GM12874 (cell line): Measurements from ENCODE around the gene LZTR1.

Experiments used
- TF ChIP-seq, protein P1 (sequence below): IDR thresholded peaks from 2 replicates; pipeline ENCODE4 v1.5.1; 2011; ENCODE audit warnings: low read depth, mild to moderate bottlenecking, control low read depth, low read length, moderate library complexity; ENCODE audit not compliant: insufficient read depth

The LZTR1 gene

DNA sequence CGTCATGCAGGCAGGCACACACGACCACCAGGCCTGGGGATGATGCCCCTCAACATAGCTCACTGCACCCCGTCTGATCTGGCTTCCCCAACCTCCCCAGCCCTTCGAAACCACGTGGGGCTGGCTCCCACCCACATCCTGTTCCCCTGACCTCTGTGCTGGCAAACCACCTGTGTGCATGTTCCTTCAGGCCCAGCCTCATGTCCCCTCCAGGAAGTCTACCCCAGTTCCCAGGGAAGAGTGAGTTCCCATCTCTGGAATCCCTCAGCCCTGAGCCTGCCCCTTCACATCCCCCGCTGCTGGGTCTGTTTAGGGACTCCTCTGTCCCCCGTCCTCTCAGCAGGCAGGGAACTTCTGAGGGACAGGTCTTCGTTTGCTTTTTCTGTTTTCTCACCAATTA lies 43.2 kb downstream of the LZTR1 start:
- TF ChIP-seq, protein P1, sequence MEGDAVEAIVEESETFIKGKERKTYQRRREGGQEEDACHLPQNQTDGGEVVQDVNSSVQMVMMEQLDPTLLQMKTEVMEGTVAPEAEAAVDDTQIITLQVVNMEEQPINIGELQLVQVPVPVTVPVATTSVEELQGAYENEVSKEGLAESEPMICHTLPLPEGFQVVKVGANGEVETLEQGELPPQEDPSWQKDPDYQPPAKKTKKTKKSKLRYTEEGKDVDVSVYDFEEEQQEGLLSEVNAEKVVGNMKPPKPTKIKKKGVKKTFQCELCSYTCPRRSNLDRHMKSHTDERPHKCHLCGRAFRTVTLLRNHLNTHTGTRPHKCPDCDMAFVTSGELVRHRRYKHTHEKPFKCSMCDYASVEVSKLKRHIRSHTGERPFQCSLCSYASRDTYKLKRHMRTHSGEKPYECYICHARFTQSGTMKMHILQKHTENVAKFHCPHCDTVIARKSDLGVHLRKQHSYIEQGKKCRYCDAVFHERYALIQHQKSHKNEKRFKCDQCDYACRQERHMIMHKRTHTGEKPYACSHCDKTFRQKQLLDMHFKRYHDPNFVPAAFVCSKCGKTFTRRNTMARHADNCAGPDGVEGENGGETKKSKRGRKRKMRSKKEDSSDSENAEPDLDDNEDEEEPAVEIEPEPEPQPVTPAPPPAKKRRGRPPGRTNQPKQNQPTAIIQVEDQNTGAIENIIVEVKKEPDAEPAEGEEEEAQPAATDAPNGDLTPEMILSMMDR, result no peak

DNA sequence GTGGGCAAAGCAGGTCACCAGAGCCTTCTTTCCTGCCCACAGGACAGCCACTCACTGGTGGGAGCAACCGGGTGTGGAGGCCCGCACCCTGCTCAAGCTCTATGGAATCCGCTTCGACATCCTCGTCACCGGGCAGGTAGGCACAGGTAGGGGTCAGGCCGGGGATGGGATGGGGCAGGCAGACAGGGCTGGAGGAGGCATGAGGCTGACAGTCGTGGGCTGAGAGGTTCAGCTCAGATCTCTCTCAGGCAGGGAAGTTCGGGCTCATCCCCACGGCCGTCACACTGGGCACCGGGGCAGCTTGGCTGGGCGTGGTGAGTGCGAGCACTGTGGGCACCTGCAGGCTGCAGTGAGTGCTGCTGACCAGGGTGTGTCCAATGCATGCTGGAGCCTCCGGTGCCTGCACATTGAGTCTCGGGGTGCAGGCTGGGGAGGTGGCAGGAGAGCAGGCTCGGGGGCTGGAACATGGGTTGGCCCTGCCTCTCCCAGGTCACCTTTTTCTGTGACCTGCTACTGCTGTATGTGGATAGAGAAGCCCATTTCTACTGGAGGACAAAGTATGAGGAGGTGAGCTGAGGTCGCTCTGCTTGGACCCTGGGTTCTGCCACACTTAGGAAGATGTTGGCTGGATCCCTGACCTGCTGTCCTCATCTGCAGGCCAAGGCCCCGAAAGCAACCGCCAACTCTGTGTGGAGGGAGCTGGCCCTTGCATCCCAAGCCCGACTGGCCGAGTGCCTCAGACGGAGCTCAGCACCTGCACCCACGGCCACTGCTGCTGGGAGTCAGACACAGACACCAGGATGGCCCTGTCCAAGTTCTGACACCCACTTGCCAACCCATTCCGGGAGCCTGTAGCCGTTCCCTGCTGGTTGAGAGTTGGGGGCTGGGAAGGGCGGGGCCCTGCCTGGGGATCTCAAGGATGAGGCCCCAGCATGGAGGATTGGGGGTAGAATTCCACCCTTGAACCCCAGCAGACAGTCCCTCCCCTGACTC lies 44.0 kb downstream of the LZTR1 start:
- TF ChIP-seq, protein P1, result no peak

DNA sequence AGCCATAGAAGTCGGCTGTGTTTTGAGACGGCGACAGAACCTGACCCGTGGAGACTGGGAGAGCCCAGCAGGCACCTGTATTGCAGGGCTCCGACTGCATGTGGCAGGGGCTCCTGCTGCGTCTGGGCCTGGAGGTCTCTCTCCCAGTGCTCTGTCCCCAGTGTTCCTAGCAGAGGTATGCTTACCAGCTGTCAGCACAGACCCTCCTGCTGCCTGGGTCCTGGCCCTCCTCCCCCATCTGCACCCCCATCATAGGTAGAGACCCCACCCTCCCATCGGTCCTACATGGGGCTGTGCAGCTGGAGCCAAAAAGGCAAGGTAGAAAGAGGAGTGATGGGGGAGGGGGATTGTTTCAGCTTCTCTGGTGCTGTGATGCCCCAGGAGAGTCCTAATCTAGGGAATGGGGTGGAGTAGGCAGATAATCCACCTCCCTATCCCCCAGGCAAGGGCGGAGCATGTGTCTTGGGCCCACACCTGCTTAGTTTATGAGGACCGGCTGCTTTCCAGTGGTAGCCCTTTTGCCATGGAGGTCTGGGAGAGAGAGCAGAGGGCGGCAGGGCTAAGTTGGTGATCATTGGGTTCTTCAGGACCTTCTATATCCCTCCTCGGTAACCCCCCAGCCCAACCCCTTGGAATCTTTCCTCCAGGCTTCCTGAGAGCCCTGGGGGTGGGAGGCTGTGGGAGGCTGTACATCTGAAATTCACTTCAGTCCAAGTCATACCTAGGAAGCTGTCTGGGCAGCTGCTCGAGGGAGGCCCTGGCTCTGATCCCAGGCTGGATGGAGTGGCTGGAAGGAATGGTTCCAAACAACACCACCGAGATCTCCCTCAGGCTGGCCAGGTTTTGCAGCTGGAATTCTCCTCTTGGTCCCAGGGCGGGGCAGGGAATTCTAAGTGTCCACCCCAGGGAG lies 44.9 kb downstream of the LZTR1 start:
- TF ChIP-seq, protein P1, result no peak

DNA sequence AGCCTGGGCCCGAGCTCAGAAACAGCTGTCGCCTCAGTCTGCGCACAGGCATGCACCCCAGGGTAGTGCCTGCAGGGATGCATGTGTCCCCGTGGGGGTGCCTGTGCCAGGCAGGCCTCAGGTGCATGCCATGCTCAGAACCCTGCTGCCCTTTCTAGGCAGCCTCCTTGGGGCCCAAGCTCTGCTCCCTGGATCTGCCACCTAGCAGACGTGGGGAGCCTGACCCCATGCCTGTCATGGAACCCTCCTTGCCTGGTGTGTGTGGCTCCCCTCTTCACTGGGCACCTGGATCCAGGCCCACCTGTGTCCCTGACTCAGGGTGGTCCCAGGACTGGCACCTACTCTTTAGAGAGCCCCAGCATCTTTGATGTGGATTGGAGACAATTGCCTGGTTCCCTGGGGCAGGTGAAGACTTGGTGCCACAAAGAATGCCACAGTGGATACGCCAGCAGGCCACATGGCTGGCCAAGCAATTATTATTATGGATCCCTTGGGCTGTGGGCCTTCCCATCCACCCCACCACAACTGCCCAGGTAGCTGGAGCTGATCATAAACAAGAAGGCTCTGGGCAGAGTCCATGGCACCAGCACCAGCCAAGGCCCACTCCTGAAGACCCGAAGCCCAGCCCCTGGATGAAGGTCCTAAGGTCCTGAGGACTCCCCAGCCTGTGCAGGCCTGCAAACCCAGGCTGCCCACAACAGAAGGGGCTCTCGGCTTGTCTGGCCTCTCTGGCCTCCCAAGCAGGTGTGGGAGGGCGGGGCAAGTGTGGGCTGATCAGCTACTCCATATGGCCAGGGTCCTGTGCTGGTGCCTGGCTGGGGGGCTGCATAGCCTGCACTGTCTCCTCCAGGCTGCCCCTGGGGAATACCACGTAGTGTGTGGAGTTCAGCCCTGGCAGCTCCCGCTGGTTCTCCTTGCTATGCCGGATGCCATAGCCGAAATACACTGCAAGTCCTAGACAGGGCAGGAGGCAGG lies 46.5 kb downstream of the LZTR1 start:
- TF ChIP-seq, protein P1, result no peak

DNA sequence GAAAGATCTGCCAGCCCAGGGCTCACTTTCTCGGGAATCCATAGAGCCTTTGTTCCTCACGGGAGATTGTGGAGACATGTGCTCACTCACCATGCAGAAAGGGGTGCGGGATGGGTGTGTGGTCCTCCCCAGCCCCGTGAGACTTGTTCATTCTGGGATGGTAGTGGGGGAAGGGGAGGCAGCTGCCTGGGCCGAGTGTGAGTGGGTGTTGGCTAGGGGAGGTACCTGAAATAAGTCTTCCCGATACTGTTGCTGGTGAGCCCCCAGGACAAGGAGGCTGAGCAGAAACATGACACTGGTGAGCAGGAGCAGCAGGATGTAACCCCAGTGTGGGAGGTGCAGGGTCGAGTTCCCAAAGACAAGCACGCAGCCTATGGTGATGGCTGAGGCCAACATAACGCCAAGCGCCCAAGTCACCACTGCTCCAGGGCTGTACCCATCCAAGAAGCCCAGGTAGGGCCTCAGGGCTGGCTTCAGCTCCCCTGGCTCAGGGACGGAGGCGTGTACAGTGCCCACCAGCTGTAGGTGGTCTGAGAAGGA lies 47.5 kb downstream of the LZTR1 start:
- TF ChIP-seq, protein P1, result no peak

DNA sequence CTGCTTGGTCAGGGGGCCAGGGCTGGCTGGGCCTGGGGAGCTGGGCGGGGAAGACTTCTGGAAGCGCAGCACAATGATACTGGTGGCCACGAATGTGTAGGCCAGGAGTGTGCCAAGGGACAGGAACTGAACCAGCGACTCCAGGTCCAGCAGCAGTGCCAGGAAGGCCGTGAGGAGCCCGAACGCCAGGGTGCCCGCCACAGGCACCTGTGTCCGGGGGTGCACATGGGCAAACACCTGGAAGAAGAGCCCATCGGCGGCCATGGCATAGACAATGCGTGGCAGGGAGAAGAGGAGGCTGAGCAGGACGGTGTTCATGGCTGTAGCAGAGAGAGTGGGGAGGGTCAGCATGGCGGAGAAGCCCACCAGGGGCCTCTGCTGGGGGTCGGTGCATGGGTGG lies 47.9 kb downstream of the LZTR1 start:
- TF ChIP-seq, protein P1, result no peak
